Endodermal cell (in vitro differentiated cells): ENCODE measurements around the gene MTPN. TPM values are rescaled to one million over a fixed set of nuclear protein-coding genes. Genes with fewer than 3 reads are reported as not detected.

Experiments
- DNase-seq: peaks from one replicate; pipeline ENCODE4 v3.0.0-alpha.2; 2017
- H3K27ac ChIP-seq: 2 replicates; pipeline ENCODE4 v1.5.1; 2013; ENCODE audit warnings: mild to moderate bottlenecking, low read depth, low read length, moderate library complexity
- H3K27me3 ChIP-seq: 2 replicates; pipeline ENCODE4 v1.6.1; 2013; ENCODE audit warnings: mild to moderate bottlenecking, low read length, moderate library complexity; ENCODE audit not compliant: insufficient read depth, control insufficient read depth, poor library complexity, severe bottlenecking
- H3K36me3 ChIP-seq: 2 replicates; pipeline ENCODE4 v1.7.0; 2013; ENCODE audit warnings: mild to moderate bottlenecking, low read length, moderate library complexity; ENCODE audit not compliant: control insufficient read depth, insufficient read depth
- H3K4me1 ChIP-seq: one replicate; pipeline ENCODE4 v1.7.0; 2013; ENCODE audit warnings: low read length; ENCODE audit not compliant: control insufficient read depth, insufficient read depth
- H3K4me3 ChIP-seq: 2 replicates; pipeline ENCODE4 v1.5.1; 2013; ENCODE audit warnings: mild to moderate bottlenecking, low read length, moderate library complexity
- H3K9ac ChIP-seq: 2 replicates; pipeline ENCODE4 v1.6.1; 2013; ENCODE audit warnings: mild to moderate bottlenecking, low read length, moderate library complexity; ENCODE audit not compliant: poor library complexity, severe bottlenecking; ENCODE audit errors: extremely low read depth
- H3K9me3 ChIP-seq: 2 replicates; pipeline ENCODE4 v1.6.1; 2013; ENCODE audit warnings: mild to moderate bottlenecking, low read length, moderate library complexity; ENCODE audit not compliant: control insufficient read depth
- H3K27ac Mint-ChIP-seq: 2 replicates; pipeline ENCODE4 v1.8.0; 2020; ENCODE audit warnings: mixed read lengths
- H3K27me3 Mint-ChIP-seq: 2 replicates; pipeline ENCODE4 v1.8.0; 2021; ENCODE audit warnings: mild to moderate bottlenecking, mixed read lengths; ENCODE audit not compliant: insufficient read depth
- H3K36me3 Mint-ChIP-seq: 2 replicates; pipeline ENCODE4 v1.8.0; 2020; ENCODE audit warnings: low read depth, mixed read lengths
- H3K4me1 Mint-ChIP-seq: 2 replicates; pipeline ENCODE4 v1.8.0; 2020; ENCODE audit warnings: mixed read lengths
- H3K4me3 Mint-ChIP-seq: 2 replicates; pipeline ENCODE4 v1.8.0; 2020; ENCODE audit warnings: mild to moderate bottlenecking, moderate library complexity, mixed read lengths
- H3K9me3 Mint-ChIP-seq: 2 replicates; pipeline ENCODE4 v1.8.0; 2020; ENCODE audit warnings: mild to moderate bottlenecking, mixed read lengths
- CTCF ChIP-seq: fragments of 200-600 bp; sonication (generic); conservative IDR thresholded peaks from 2 replicates; pipeline ENCODE4 v1.5.0; 2021; ENCODE audit warnings: antibody characterized with exemption, mild to moderate bottlenecking
- WGBS, 2 experiments: methylation state at CpG; one replicate each; pipeline versions ENCODE4 v1.1.5 to v1.1.7; 2013; ENCODE audit warnings: missing lambda C conversion rate in 2 of 2, mixed read lengths in 1 of 2; ENCODE audit not compliant: insufficient coverage in 1 of 2, insufficient read length in 1 of 2; 5-methylcytosine and 5-hydroxymethylcytosine counted together
- total RNA-seq, 2 donors: library from RNA; stranded (reverse); fragmentation: NEBNext Ultra II Directional in 1 of 2; extraction: Animal tissue kit (Norgen Biotek cat#: 25700) in 1 of 2; gene quantifications; 2 replicates in 1 of 2; 3 replicates in 1 of 2; pipeline ENCODE4 v1.2.1, GENCODE V29; 2021

The MTPN gene
- total RNA-seq, 2 donors from 2014 or later, result 80.3 to 102 TPM

DNA sequence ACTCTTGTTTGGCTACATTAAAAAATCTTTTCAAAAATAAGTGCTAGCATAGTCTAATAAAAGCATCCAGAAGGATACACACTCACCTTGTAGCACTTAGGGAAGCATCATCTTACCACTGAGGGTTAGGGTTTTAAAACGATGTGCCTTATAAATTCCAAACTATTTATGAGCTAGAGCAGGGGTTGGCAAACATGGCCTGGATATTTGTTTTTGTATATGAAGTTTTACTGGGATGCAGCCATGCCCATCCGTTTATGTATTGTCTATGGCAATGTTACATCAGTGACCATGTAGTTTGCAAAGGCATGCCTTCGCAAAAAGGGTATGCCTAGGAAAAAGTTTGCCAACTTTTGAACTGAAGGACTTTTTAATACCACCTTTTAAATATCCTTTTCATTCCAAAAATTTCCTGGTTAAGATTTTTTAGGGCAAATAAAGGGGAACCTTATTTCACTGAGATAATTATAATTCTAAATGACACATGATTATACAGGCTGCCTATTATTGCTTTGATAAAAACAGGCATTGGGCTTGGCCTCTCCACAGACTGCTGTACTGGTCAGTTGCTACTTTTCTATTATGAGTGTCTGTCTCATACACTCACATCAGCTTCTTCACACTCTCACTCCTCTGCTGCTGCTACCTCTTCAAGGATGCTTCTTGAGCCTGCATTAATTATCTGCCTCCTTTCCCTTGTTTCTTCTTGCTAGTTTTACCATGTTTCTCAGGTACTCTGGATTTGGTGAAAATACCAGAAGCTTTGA lies 30.7 kb downstream of the MTPN start:
- no peak overlapping the region for H3K27ac Mint-ChIP-seq
- 89 to 100% methylated on average over 2 to 3 of the region's 3 CpGs for WGBS, 2 experiments

GRCh38 chr7:135944753-135945152 lies 32.4 kb downstream of the MTPN start:
- no peaks in the 10 kb centered on the region for H3K4me1 ChIP-seq
- H3K36me3 Mint-ChIP-seq, result peaks cover 17% of the 10 kb centered on the region
- H3K27me3 ChIP-seq, result no peaks in the 10 kb centered on the region
- DNase-seq, result no peak
- no peak overlapping the region for H3K4me3 ChIP-seq
- no peak overlapping the region for H3K9ac ChIP-seq
- no peak overlapping the region for H3K4me3 Mint-ChIP-seq
- WGBS, 2 experiments, result 91 to 100% methylated on average over 1 to 2 of the region's 2 CpGs
- TF ChIP-seq CTCF, result no peak
- H3K9me3 ChIP-seq, result no peaks in the 10 kb centered on the region
- peaks cover 39% of the 10 kb centered on the region for H3K36me3 ChIP-seq
- no peak overlapping the region for H3K27ac Mint-ChIP-seq
- H3K4me1 Mint-ChIP-seq, result peaks cover 18% of the 10 kb centered on the region
- H3K27ac ChIP-seq, result no peak overlapping the region
- H3K9me3 Mint-ChIP-seq, result no peaks in the 10 kb centered on the region
- no peaks in the 10 kb centered on the region for H3K27me3 Mint-ChIP-seq

More for the DNA sequence above, 30.7 kb downstream of the MTPN start:
- H3K27me3 Mint-ChIP-seq, result no peaks in the 10 kb centered on the region
- TF ChIP-seq CTCF, result no peak
- no peak overlapping the region for H3K9ac ChIP-seq
- H3K4me3 Mint-ChIP-seq, result no peak overlapping the region
- H3K4me1 Mint-ChIP-seq, result peaks cover 13% of the 10 kb centered on the region
- H3K4me3 ChIP-seq, result no peak overlapping the region
- no peaks in the 10 kb centered on the region for H3K9me3 Mint-ChIP-seq
- H3K9me3 ChIP-seq, result no peaks in the 10 kb centered on the region
- no peak overlapping the region for H3K27ac ChIP-seq
- H3K27me3 ChIP-seq, result no peaks in the 10 kb centered on the region
- peaks cover 57% of the 10 kb centered on the region for H3K36me3 ChIP-seq
- peaks cover 28% of the 10 kb centered on the region for H3K36me3 Mint-ChIP-seq
- no peaks in the 10 kb centered on the region for H3K4me1 ChIP-seq
- DNase-seq, result no peak

GRCh38 chr7:135943134-135943879 lies 33.9 kb downstream of the MTPN start:
- no peak overlapping the region for H3K27ac ChIP-seq
- TF ChIP-seq CTCF, result no peak
- H3K4me1 ChIP-seq, result no peaks in the 10 kb centered on the region
- H3K9ac ChIP-seq, result no peak overlapping the region
- H3K27ac Mint-ChIP-seq, result no peak overlapping the region
- peaks cover 28% of the 10 kb centered on the region for H3K4me1 Mint-ChIP-seq
- H3K36me3 ChIP-seq, result peaks cover 31% of the 10 kb centered on the region
- H3K36me3 Mint-ChIP-seq, result peaks cover 10% of the 10 kb centered on the region
- WGBS, 2 experiments, result 92 to 100% methylated on average over 2 to 3 of the region's 3 CpGs
- no peak overlapping the region for H3K4me3 ChIP-seq
- H3K9me3 Mint-ChIP-seq, result no peaks in the 10 kb centered on the region
- DNase-seq, result no peak
- no peaks in the 10 kb centered on the region for H3K27me3 Mint-ChIP-seq
- H3K27me3 ChIP-seq, result peaks cover 7% of the 10 kb centered on the region
- no peak overlapping the region for H3K4me3 Mint-ChIP-seq
- H3K9me3 ChIP-seq, result no peaks in the 10 kb centered on the region
